IMR-90 (cell line): Measurements from ENCODE around the gene USP17L12. TPM values are rescaled to one million over a fixed set of nuclear protein-coding genes. Genes with fewer than 3 reads are reported as not detected.
"Not testable (repeated sequence)": the region's sequence is repeated elsewhere in the genome, so short reads cannot be mapped to it uniquely, and the experiment has no call there.

Experiments
- ATAC-seq: fragments of 200-7000 bp; cut with Tn5 transposase; 2 replicates; pipeline ENCODE4 v1.9.1; 2020; ENCODE audit warnings: low read depth, mild to moderate bottlenecking, moderate library complexity
- BruUV-seq: library from RNA; stranded (reverse); fragments of 400-500 nt; replicated peaks from 2 replicates; lab custom pipeline; 2021; lab: Mats Ljungman, UMichigan
- CTCF ChIA-PET: fragments of 300-600 bp; formaldehyde crosslinking; extraction: SDS; loops from one replicate; lab custom pipeline; 2021; ENCODE audit warnings: antibody characterized with exemption; lab: Yijun Ruan, JAX
- POLR2A ChIA-PET: fragments of 300-600 bp; sonication (Branson Sonifier 250); formaldehyde crosslinking; loops from one replicate; lab custom pipeline; 2022; ENCODE audit warnings: antibody characterized with exemption; ENCODE audit not compliant: unreplicated experiment; lab: Charles Lee
- DNase-seq: peaks from one replicate; pipeline ENCODE4 v3.0.0; 2013
- H2AFZ ChIP-seq: replicated peaks from 2 replicates; pipeline ENCODE3; 2013; ENCODE audit warnings: low read length, mild to moderate bottlenecking; ENCODE audit not compliant: poor library complexity
- H2AK5ac ChIP-seq: 2 replicates; pipeline ENCODE4 v1.6.1; 2013; ENCODE audit warnings: low read depth, low read length, inconsistent platforms
- H2AK9ac ChIP-seq: replicated peaks from 2 replicates; pipeline ENCODE3; 2013; ENCODE audit warnings: mild to moderate bottlenecking, low read depth, low read length, moderate library complexity; ENCODE audit not compliant: poor library complexity
- H2BK120ac ChIP-seq: 2 replicates; pipeline ENCODE4 v1.6.1; 2013; ENCODE audit warnings: low read depth, low read length, inconsistent platforms
- H2BK15ac ChIP-seq: 3 replicates; pipeline ENCODE4 v1.6.1; 2013; ENCODE audit warnings: low read depth, low read length, inconsistent platforms
- H2BK20ac ChIP-seq: 2 replicates; pipeline ENCODE4 v1.6.1; 2013; ENCODE audit warnings: low read depth, mild to moderate bottlenecking, inconsistent platforms, low read length, moderate library complexity
- H2BK5ac ChIP-seq: 2 replicates; pipeline ENCODE4 v1.6.1; 2013; ENCODE audit warnings: mild to moderate bottlenecking, low read depth, low read length, inconsistent platforms; ENCODE audit not compliant: poor library complexity, severe bottlenecking
- H3K14ac ChIP-seq: replicated peaks from 2 replicates; pipeline ENCODE4 v1.6.1; 2013; ENCODE audit warnings: low read depth, low read length, inconsistent platforms
- H3K18ac ChIP-seq: 2 replicates; pipeline ENCODE4 v1.6.1; 2013; ENCODE audit warnings: low read depth, low read length, control low read depth
- H3K23ac ChIP-seq: 2 replicates; pipeline ENCODE4 v1.6.1; 2013; ENCODE audit warnings: low read depth, low read length, inconsistent platforms
- H3K27ac ChIP-seq: 2 replicates; pipeline ENCODE4 v1.5.1; 2013; ENCODE audit warnings: mild to moderate bottlenecking, control low read depth, low read length; ENCODE audit not compliant: insufficient read depth
- H3K27me3 ChIP-seq: 2 replicates; pipeline ENCODE4 v1.6.1; 2013; ENCODE audit warnings: low read length; ENCODE audit not compliant: control insufficient read depth, insufficient read depth
- H3K36me3 ChIP-seq: 2 replicates; pipeline ENCODE4 v1.6.1; 2013; ENCODE audit warnings: low read length, mixed read lengths; ENCODE audit not compliant: control insufficient read depth, insufficient read depth
- H3K4ac ChIP-seq: 2 replicates; pipeline ENCODE4 v1.6.1; 2013; ENCODE audit warnings: low read depth, low read length, inconsistent platforms
- H3K4me1 ChIP-seq: 2 replicates; pipeline ENCODE4 v1.6.1; 2013; ENCODE audit warnings: low read length, mixed read lengths; ENCODE audit not compliant: control insufficient read depth, insufficient read depth
- H3K4me2 ChIP-seq: 2 replicates; pipeline ENCODE4 v1.6.1; 2013; ENCODE audit warnings: low read depth, mild to moderate bottlenecking, control low read depth, low read length, moderate library complexity
- H3K4me3 ChIP-seq: 2 replicates; pipeline ENCODE4 v1.5.1; 2013; ENCODE audit warnings: low read depth, mild to moderate bottlenecking, control low read depth, low read length, moderate library complexity; ENCODE audit not compliant: insufficient read depth
- H3K56ac ChIP-seq: 2 replicates; pipeline ENCODE4 v1.6.1; 2013; ENCODE audit warnings: low read length, inconsistent platforms; ENCODE audit not compliant: insufficient read depth; ENCODE audit errors: extremely low read depth
- H3K79me1 ChIP-seq, 2 experiments: 2 replicates each; pipeline ENCODE4 v1.6.1; 2013; ENCODE audit warnings: low read length in 2 of 2, inconsistent platforms in 1 of 2, low read depth in 1 of 2
- H3K9ac ChIP-seq: 2 replicates; pipeline ENCODE4 v1.6.1; 2013; ENCODE audit warnings: low read depth, low read length, control low read depth
- H3K9me1 ChIP-seq: 2 replicates; pipeline ENCODE4 v1.6.1; 2013; ENCODE audit warnings: low read length, inconsistent platforms; ENCODE audit not compliant: insufficient read depth
- H3K9me3 ChIP-seq: 2 replicates; pipeline ENCODE4 v1.6.1; 2013; ENCODE audit warnings: low read length; ENCODE audit not compliant: control insufficient read depth, insufficient read depth
- H4K20me1 ChIP-seq: 2 replicates; pipeline ENCODE4 v1.6.1; 2013; ENCODE audit warnings: low read length, inconsistent platforms; ENCODE audit not compliant: insufficient read depth
- H4K5ac ChIP-seq: 2 replicates; pipeline ENCODE4 v1.6.1; 2013; ENCODE audit warnings: mild to moderate bottlenecking, low read depth, low read length, control low read depth
- H4K8ac ChIP-seq, 2 experiments: 2 replicates each; pipeline ENCODE4 v1.6.1; 2013; ENCODE audit warnings: low read depth in 2 of 2, low read length in 2 of 2, control low read depth in 1 of 2, inconsistent platforms in 1 of 2
- H4K91ac ChIP-seq: 2 replicates; pipeline ENCODE4 v1.6.1; 2013; ENCODE audit warnings: low read depth, low read length, inconsistent platforms; ENCODE audit not compliant: insufficient read depth
- WGBS, 2 experiments: methylation state at CpG; one replicate each; pipeline versions ENCODE4 v1.1.5 to v1.1.7; 2013; ENCODE audit warnings: missing lambda C conversion rate in 2 of 2; ENCODE audit not compliant: insufficient read length in 1 of 2; ENCODE audit errors: extremely low coverage in 2 of 2; 5-methylcytosine and 5-hydroxymethylcytosine counted together
- dilution Hi-C: fragments of 300-500 bp; cut with HindIII; formaldehyde crosslinking; loops from one replicate; pipeline ENCODE4 v1.14.3; 2018; ENCODE audit warnings: low sequenced_read_pairs; ENCODE audit not compliant: unreplicated experiment
- in situ Hi-C: fragments of 300-500 bp; cut with MboI; formaldehyde crosslinking; loops from 3 replicates; pipeline ENCODE4 v1.14.3; 2019; ENCODE audit warnings: low sequenced_read_pairs, inconsistent platforms, mixed read lengths
- intact Hi-C: fragments of 100-400 bp; cut with micrococcal nuclease; formaldehyde crosslinking; loops from 2 replicates; pipeline ENCODE4 v1.10.0; 2022
- polyA plus RNA-seq, 3 experiments: library from polyadenylated mRNA; depleted of rRNA; stranded (reverse); fragments of >200 nt; gene quantifications; 2 replicates each; pipeline ENCODE4 v1.2.3, GENCODE V29; 2012; ENCODE audit warnings: low replicate concordance in 1 of 3
- total RNA-seq: library from RNA; depleted of rRNA; stranded (reverse); fragments of >200 nt; gene quantifications from 2 replicates; pipeline ENCODE4 v1.2.3, GENCODE V29; 2012

Gene USP17L12
- total and polyA plus RNA-seq, 2 of the 4 experiments (the other 2 are of a cell fraction), result not detected

DNA sequence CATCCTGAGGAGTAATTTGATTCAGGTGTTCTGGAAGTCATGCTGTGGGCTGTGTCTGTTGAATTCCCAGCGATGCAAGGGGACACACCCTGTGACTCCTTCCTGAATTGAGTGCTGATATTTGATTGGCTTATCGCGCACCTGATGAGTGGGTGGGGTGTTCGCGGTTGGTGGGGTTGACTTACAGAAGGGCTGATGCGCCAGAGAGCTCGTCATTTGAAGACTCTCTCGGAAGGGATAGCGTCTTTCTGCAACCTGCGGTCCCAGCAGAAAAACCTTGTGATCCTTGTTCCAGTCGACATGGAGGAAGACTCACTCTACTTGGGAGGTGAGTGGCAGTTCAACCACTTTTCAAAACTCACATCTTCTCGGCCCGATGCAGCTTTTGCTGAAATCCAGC, 42.6 kb downstream of the USP17L12 start, which contains the start of gene USP17L21:
TSS of gene USP17L21 (plus strand) at position 301 of the 400 bp plus-strand sequence. CDS start at position 301, 0 bp downstream.
- H3K36me3 ChIP-seq, in situ Hi-C loops, H4K8ac ChIP-seq, dilution Hi-C loops, BruUV-seq, H3K14ac ChIP-seq, H3K18ac ChIP-seq, DNase-seq, ATAC-seq, H3K56ac ChIP-seq, H2BK120ac ChIP-seq, H3K4ac ChIP-seq, H2AFZ ChIP-seq, CTCF ChIA-PET, H4K20me1 ChIP-seq, H3K9me3 ChIP-seq, intact Hi-C loops, H3K4me2 ChIP-seq, H3K9me1 ChIP-seq, H2BK5ac ChIP-seq, H2BK20ac ChIP-seq, H4K91ac ChIP-seq, H2AK5ac ChIP-seq, H2AK9ac ChIP-seq, POLR2A ChIA-PET, H3K4me3 ChIP-seq, H4K5ac ChIP-seq, H3K4me1 ChIP-seq, H3K23ac ChIP-seq, H2BK15ac ChIP-seq, H3K79me1 ChIP-seq, H3K27me3 ChIP-seq, H3K9ac ChIP-seq, H3K27ac ChIP-seq: not testable (repeated sequence)
- no CpG with 5 or more reads among the region's 13 CpGs for WGBS, 2 experiments

DNA sequence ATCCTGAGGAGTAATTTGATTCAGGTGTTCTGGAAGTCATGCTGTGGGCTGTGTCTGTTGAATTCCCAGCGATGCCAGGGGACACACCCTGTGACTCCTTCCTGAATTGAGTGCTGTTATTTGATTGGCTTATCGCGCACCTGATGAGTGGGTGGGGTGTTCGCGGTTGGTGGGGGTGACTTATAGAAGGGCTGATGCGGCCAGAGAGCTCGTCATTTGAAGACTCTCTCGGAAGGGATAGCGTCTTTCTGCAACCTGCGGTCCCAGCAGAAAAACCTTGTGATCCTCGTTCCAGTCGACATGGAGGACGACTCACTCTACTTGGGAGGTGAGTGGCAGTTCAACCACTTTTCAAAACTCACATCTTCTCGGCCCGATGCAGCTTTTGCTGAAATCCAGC, 47.4 kb downstream of the USP17L12 start, which contains the start of gene USP17L22:
TSS of gene USP17L22 (plus strand) at position 301 of the 400 bp plus-strand sequence. CDS start at position 301, 0 bp downstream.
- H3K36me3 ChIP-seq, H3K56ac ChIP-seq, H2BK5ac ChIP-seq, DNase-seq, H3K4me2 ChIP-seq, BruUV-seq, H3K9ac ChIP-seq, H3K18ac ChIP-seq, intact Hi-C loops, ATAC-seq, H2BK120ac ChIP-seq, H3K9me3 ChIP-seq, H3K14ac ChIP-seq, H4K20me1 ChIP-seq, POLR2A ChIA-PET, in situ Hi-C loops, H2AFZ ChIP-seq, H3K79me1 ChIP-seq, H3K27me3 ChIP-seq, CTCF ChIA-PET, H4K91ac ChIP-seq, H4K5ac ChIP-seq, dilution Hi-C loops, H4K8ac ChIP-seq, H2BK20ac ChIP-seq, H2AK9ac ChIP-seq, H3K4me1 ChIP-seq, H3K4ac ChIP-seq, H3K23ac ChIP-seq, H3K9me1 ChIP-seq, H2BK15ac ChIP-seq, H3K27ac ChIP-seq, H3K4me3 ChIP-seq, H2AK5ac ChIP-seq: not testable (repeated sequence)
- WGBS, 2 experiments, result no CpG with 5 or more reads among the region's 15 CpGs
